Activated T-helper 1 cell treated with Interleukin-2 at 50 U/mL for 16 hours (primary cell): ENCODE results near the gene OR11A1.

ENCODE experiments used
- DNase-seq: peaks from one replicate; pipeline ENCODE4 v3.0.0-alpha.2; 2020; ENCODE audit warnings: low read depth

The OR11A1 gene, protein sequence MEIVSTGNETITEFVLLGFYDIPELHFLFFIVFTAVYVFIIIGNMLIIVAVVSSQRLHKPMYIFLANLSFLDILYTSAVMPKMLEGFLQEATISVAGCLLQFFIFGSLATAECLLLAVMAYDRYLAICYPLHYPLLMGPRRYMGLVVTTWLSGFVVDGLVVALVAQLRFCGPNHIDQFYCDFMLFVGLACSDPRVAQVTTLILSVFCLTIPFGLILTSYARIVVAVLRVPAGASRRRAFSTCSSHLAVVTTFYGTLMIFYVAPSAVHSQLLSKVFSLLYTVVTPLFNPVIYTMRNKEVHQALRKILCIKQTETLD

GRCh38 chr6:29456971-29457370 is at the start of gene OR11A1, which contains the start of gene OR2H1:
Gene OR11A1 (minus strand): TSS chr6:29457071. CDS start chr6:29427641, 29,430 bp downstream.
Gene OR2H1 (plus strand): TSS chr6:29457155. CDS start chr6:29461770, 4,615 bp downstream.
- no peak for DNase-seq

- DNase-seq, result no peak
Measured at GRCh38 chr6:29506446-29507067, 49.7 kb upstream of the OR11A1 start.

- DNase-seq, result no peak
Measured at GRCh38 chr6:29505808-29506207, 48.9 kb upstream of the OR11A1 start.

DNA sequence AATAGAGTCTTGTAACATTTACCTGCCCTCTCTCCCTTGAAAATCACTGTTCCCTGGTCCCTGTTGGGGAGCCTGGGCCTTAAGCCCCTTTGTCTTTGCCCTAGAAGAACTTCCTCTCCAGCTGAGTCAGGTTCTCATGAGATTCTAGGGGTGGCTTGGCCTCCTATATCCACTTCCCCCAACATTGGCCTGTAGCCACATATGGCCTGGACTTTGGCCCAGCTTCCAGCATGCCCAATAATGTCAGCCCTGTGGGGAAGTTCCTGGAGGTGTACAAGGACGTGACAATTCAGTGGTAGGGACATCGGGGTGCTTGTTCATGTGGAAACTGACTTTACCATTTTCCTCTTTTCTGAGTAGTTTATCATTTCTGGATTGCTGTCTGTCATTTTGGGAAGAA is 48.1 kb upstream of the OR11A1 start:
- DNase-seq, result no peak

- no peak for DNase-seq
Measured at GRCh38 chr6:29502597-29502996, 45.7 kb upstream of the OR11A1 start.

GRCh38 chr6:29502181-29502580 is 45.3 kb upstream of the OR11A1 start:
- DNase-seq, result no peak

DNA sequence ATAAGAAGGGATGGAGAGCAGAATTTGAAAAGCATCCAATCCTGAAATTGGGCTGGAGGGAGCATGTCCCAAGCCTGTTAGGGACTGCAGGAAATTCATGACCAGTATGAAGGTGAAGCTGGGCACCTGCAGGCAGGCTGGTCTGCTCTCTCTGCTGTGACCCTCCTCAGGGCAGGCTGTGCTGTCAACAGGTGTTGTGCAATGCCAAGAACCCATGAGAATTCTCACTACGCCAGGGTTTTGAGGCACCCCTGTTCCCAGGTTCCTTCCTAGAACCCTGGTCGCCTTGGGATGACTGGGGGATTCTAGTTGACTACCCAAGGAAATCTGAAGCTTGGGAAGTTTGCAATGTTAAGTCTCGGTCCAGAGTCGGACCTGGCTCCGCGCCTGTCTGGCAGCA is 44.2 kb upstream of the OR11A1 start:
- DNase-seq, result no peak

DNA sequence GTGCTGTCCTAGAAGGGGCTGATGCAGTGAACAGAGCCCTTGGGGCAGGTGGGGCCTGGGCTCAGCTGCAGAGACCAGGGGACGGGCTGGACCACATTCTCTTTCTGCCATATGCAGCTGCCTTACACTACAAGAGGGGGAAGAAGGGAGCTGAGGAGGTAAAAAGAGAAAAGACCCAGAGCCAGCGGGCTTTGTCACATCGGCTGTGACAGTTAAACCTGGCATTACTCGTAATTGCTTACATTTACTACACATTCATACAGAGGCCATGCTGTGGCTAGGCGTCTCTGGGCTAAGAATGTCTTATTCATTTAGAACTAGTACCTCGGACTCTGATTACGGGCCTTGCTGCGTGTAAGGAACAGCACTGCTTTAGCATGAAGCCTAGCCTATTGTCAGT is 43.7 kb upstream of the OR11A1 start:
- DNase-seq, result no peak

- DNase-seq, result no peak
Measured at GRCh38 chr6:29499704-29500103, 42.8 kb upstream of the OR11A1 start.

DNA sequence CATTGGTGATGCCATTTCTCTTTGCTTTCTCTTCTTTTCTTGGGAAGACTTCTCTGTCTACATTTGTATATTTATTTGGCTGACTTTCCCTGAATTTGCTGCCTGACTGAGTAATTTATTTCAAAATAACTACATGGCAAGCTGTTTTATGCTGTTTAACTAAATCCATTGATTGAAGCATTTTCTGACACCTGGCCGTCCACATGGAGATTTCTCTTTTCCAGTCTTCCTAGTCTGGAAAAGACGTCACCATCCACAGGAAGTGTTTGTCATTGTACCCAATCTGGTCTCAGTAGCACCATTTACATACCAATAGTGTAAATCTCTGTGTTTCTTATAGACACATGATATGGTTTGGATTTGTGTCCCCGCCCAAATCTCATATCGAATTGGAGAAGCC is 40.1 kb upstream of the OR11A1 start:
- no peak for DNase-seq

GRCh38 chr6:29495571-29495970 is 38.7 kb upstream of the OR11A1 start:
- no peak for DNase-seq

DNA sequence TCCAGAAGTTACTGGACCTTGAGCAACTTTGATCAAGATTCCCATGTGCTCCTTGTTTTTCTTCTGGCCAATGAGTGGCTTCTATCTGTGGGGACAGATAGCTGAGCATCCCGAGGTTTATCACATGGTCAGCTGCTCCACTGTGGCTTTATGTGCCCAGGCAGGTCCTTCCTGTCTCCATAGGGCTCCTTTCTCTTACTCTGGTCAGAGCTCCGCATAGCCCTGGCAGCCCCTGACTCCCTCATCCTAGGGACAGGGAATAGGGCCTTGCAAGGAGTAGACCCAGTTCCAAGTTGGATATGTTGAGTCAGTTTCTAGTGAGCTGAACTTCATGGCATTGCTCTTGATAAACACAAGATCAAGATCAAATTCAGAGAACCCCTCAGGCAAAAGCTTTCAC is 37.3 kb upstream of the OR11A1 start:
- DNase-seq, result no peak

- no peak for DNase-seq
Measured at GRCh38 chr6:29493261-29493660, 36.4 kb upstream of the OR11A1 start.

GRCh38 chr6:29491574-29491973 is 34.7 kb upstream of the OR11A1 start:
- DNase-seq, result no peak

- DNase-seq, result no peak
Measured at GRCh38 chr6:29490552-29490951, 33.7 kb upstream of the OR11A1 start.

DNA sequence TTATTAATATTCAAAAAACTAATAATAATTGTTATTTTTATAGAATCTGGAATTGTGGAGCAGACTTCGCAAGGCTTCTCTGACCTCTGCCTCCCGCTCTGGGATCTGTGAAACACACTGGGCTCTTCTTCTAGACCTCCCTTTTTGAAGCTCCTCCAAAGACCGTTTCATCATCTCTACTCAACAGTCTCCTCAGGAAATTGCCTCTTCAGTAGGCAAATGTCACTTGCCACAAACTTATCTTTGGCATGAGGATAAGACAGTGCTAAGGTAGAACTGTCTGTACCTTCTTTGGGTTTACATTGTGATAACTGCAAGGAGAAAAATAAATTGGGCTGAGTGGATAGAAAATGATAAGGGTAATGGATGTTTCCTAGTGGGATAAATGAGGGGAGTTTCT is 33.2 kb upstream of the OR11A1 start:
- DNase-seq, result no peak

GRCh38 chr6:29489286-29489685 is 32.4 kb upstream of the OR11A1 start:
- DNase-seq, result no peak

- DNase-seq, result no peak
Measured at GRCh38 chr6:29488874-29489273, 32.0 kb upstream of the OR11A1 start.

DNA sequence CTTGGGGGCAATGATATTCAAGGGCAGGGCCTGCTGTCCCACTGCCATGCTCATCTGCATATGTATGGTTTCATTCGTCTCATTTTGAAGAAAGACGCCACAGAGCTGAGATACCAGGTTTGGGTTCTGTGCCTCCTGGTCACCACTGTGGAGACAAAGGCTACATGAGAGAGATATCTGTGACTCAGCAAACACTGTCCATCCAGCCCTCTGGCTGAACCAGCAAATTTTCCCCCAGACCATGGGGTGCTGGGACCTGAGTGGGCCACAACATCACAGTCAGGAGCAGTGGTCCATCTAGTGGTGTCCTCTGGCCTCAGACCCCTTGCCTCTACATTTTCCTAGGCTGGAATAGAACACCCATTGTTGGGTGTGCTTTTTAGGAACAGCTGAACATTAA is 30.8 kb upstream of the OR11A1 start, which contains the start of gene MAS1L:
TSS of gene MAS1L (minus strand) at position 297 of the 400 bp plus-strand sequence. CDS start at position 243, 54 bp downstream.
- no peak for DNase-seq

- no peak for DNase-seq
Measured at GRCh38 chr6:29487131-29487530, 30.3 kb upstream of the OR11A1 start.

DNA sequence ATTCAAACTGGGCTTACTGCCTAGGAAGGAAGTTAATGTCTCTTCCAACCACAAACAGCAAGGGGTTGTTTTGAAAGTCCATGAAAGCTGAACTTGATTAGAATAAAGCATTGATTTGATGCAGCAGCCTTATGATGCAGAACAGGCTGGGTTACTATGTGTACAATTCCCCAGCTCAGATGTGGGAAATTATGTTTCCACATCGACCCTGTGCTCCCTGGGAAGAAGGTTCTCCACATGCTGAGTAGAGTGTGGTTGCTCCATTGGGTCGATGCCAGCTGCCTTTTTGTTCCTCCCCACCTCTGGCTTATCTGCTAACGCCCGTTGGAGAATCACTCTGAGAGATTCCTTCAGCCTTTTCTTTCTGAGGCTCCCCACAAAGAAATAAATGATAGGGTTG is 29.7 kb upstream of the OR11A1 start:
- no peak for DNase-seq

DNA sequence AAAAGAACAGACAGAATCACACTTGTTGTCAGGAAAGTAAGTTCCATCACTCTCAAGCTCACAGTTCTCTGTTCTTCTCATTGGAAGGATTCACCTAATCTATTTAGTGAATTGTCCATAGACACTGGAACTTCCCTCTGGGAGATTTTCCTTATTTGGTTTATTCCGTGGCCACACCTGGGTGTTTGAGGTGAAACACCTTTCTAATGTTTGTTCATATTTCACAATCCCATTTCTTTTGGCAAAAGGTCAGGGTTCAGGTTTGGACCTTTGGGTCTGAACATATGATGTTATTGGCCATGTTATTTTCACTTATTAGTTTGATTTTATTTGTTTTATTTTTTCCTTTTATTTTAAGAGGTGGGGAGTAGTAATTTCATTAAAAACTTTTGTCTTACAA is 26.9 kb upstream of the OR11A1 start:
- no peak for DNase-seq

- no peak for DNase-seq
Measured at GRCh38 chr6:29483186-29483585, 26.3 kb upstream of the OR11A1 start.

GRCh38 chr6:29479560-29479959 is 22.7 kb upstream of the OR11A1 start:
- DNase-seq, result no peak
